GM12892 (cell line): Measurements from ENCODE around the gene PPFIBP2.

Source experiments
- POLR2A ChIP-seq: IDR thresholded peaks from 2 replicates; pipeline ENCODE4 v1.6.1; 2011; ENCODE audit warnings: low read depth, low read length, control low read depth
- POLR2AphosphoS5 ChIP-seq: IDR thresholded peaks from 2 replicates; pipeline ENCODE4 v1.6.1; 2011; ENCODE audit warnings: low read depth, low read length, control low read depth
- TAF1 ChIP-seq: IDR thresholded peaks from 2 replicates; pipeline ENCODE4 v1.6.1; 2011; ENCODE audit warnings: low read depth, mild to moderate bottlenecking, control low read depth, low read length, borderline replicate concordance

DNA sequence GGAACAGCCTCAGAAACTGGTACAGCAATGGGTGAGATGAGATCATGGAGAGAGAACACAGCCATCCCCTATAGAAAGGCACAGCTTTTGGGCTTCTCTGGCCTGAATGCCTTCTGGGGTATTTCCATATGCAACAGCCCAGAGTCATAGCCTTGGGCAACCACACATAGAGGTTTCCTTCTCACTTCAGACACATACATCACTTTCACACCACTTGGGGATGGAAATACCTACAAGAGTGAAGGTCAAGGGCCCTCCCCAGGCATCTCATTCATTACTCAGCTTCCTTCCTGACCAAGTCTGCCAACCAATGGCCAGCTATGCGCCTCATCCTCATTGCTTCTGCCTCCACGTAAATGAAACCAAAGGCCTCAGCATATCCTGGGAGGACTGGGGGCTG, 46.1 kb upstream of the PPFIBP2 start:
- TF ChIP-seq POLR2A (no peak), POLR2AphosphoS5 (no peak), TAF1 (no peak)
